DND-41 (cell line): Measurements from ENCODE around the gene KRT32.

Source experiments
- ATAC-seq: fragments of 200-7000 bp; cut with Tn5 transposase; 3 replicates; pipeline ENCODE4 v1.9.1; 2021; ENCODE audit warnings: low read depth; ENCODE audit not compliant: insufficient read depth
- DNase-seq: peaks from one replicate; pipeline ENCODE4 v3.0.0-alpha.2; 2020
- H2AFZ ChIP-seq: 2 replicates; pipeline ENCODE4 v1.6.0; 2012; ENCODE audit warnings: low read depth, low read length
- H3K27ac ChIP-seq: 2 replicates; pipeline ENCODE4 v1.5.1; 2012; ENCODE audit warnings: low read length, inconsistent platforms
- H3K27me3 ChIP-seq: fragments of 200-600 bp; sonication (generic); 2 replicates; pipeline ENCODE4 v1.6.0; 2012; ENCODE audit warnings: low read length, mild to moderate bottlenecking, inconsistent platforms; ENCODE audit not compliant: insufficient read depth, poor library complexity
- H3K36me3 ChIP-seq: 2 replicates; pipeline ENCODE4 v1.5.1; 2012; ENCODE audit warnings: low read length, inconsistent platforms; ENCODE audit not compliant: insufficient read depth
- H3K4me1 ChIP-seq: 2 replicates; pipeline ENCODE4 v1.5.1; 2012; ENCODE audit warnings: mild to moderate bottlenecking, low read length; ENCODE audit not compliant: insufficient read depth
- H3K4me2 ChIP-seq: 2 replicates; pipeline ENCODE4 v1.6.0; 2012; ENCODE audit warnings: mild to moderate bottlenecking, moderate library complexity, low read length, inconsistent platforms; ENCODE audit not compliant: insufficient read depth
- H3K4me3 ChIP-seq, 2 experiments: fragments of 200-600 bp in 1 of 2; shearing (Covaris generic) in 1 of 2; 2 replicates each; pipeline ENCODE4 v1.5.1; 2012 to 2016; ENCODE audit warnings: inconsistent platforms in 2 of 2, low read length in 2 of 2, mild to moderate bottlenecking in 2 of 2, low read depth in 1 of 2, moderate library complexity in 1 of 2
- H3K79me2 ChIP-seq: 2 replicates; pipeline ENCODE4 v1.6.0; 2012; ENCODE audit warnings: low read length, inconsistent platforms; ENCODE audit not compliant: insufficient read depth
- H3K9ac ChIP-seq: 2 replicates; pipeline ENCODE4 v1.6.0; 2012; ENCODE audit warnings: low read depth, mild to moderate bottlenecking, inconsistent platforms, low read length, moderate library complexity
- H3K9me3 ChIP-seq: 2 replicates; pipeline ENCODE4 v1.5.1; 2012; ENCODE audit warnings: low read length, moderate library complexity, mild to moderate bottlenecking, inconsistent platforms; ENCODE audit not compliant: insufficient read depth, severe bottlenecking
- H4K20me1 ChIP-seq: 2 replicates; pipeline ENCODE4 v1.6.0; 2012; ENCODE audit warnings: low read length; ENCODE audit not compliant: insufficient read depth
- EZH2 ChIP-seq: IDR thresholded peaks from 3 replicates; pipeline ENCODE4 v1.6.1; 2012; ENCODE audit warnings: borderline replicate concordance, low read depth, mild to moderate bottlenecking, moderate library complexity, low read length, inconsistent platforms; ENCODE audit not compliant: severe bottlenecking
- TF ChIP-seq, protein P1 (sequence below): IDR thresholded peaks from 2 replicates; pipeline ENCODE4 v1.5.1; 2012; ENCODE audit warnings: borderline replicate concordance, low read length, moderate library complexity, mild to moderate bottlenecking; ENCODE audit not compliant: poor library complexity, severe bottlenecking; ENCODE audit errors: extremely low read depth

Gene KRT32

DNA sequence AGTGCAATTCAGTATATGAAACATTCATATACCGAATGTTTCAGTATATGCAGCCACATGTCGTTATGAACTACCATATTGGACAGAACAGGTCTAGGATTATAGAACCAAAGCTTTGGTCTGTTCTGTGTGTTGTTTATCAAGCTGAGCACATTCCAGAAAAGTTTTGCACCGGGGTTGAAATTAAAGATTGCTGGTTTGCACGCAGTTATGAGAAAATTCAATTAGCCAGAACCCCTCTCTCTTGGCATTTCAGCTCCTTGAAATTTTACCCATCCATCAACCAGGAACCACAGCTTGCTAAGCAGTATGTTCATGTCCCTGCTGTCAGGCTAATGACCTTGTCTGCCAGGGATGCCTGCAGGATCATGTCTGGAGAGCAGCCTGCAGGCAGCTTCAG is 9.5 kb downstream of the KRT32 start:
- DNase-seq (no peak), ATAC-seq (no peak)
- no peak overlapping the region for H3K27ac ChIP-seq
- H3K27me3 ChIP-seq, result peaks cover 5% of the 10 kb centered on the region
- H3K4me3 ChIP-seq, result no peak overlapping the region
- no peaks in the 10 kb centered on the region for H3K9me3 ChIP-seq
- H4K20me1 ChIP-seq, result no peaks in the 10 kb centered on the region
- no peaks in the 10 kb centered on the region for H3K79me2 ChIP-seq
- H3K36me3 ChIP-seq, result no peaks in the 10 kb centered on the region
- TF ChIP-seq EZH2, result no peak
- TF ChIP-seq, protein P1, sequence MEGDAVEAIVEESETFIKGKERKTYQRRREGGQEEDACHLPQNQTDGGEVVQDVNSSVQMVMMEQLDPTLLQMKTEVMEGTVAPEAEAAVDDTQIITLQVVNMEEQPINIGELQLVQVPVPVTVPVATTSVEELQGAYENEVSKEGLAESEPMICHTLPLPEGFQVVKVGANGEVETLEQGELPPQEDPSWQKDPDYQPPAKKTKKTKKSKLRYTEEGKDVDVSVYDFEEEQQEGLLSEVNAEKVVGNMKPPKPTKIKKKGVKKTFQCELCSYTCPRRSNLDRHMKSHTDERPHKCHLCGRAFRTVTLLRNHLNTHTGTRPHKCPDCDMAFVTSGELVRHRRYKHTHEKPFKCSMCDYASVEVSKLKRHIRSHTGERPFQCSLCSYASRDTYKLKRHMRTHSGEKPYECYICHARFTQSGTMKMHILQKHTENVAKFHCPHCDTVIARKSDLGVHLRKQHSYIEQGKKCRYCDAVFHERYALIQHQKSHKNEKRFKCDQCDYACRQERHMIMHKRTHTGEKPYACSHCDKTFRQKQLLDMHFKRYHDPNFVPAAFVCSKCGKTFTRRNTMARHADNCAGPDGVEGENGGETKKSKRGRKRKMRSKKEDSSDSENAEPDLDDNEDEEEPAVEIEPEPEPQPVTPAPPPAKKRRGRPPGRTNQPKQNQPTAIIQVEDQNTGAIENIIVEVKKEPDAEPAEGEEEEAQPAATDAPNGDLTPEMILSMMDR, result no peak
- no peak overlapping the region for H2AFZ ChIP-seq
- no peak overlapping the region for H3K4me2 ChIP-seq
- H3K4me1 ChIP-seq, result no peaks in the 10 kb centered on the region
- no peak overlapping the region for H3K9ac ChIP-seq

DNA sequence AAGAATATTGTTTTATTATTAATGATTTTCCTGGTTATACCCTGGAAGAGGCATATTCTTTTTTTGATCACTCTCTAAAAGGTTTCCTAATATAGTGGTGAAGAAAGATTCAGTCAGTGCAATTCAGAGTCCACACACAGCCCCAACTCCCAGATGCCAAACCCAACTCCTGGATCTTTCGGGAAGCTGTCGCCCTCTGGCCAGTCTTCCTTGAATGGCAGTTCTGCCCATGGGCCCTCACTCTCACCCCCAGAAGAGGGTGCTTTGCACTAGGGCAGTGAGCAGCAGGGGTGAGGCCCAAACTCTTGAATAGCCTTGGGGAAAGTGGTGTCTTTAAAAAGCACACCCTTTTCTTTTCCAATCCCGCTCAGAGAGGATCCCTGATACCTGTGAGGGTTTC is 11.0 kb downstream of the KRT32 start:
- TF ChIP-seq, protein P1, result no peak
- TF ChIP-seq EZH2, result no peak
- no peak for DNase-seq
- H3K4me2 ChIP-seq, result no peak overlapping the region
- H3K4me1 ChIP-seq, result no peaks in the 10 kb centered on the region
- H2AFZ ChIP-seq, result no peak overlapping the region
- H4K20me1 ChIP-seq, result no peaks in the 10 kb centered on the region
- H3K27ac ChIP-seq, result no peak overlapping the region
- no peak overlapping the region for H3K9ac ChIP-seq
- H3K27me3 ChIP-seq, result peaks cover 5% of the 10 kb centered on the region
- no peaks in the 10 kb centered on the region for H3K9me3 ChIP-seq
- H3K79me2 ChIP-seq, result no peaks in the 10 kb centered on the region
- no peaks in the 10 kb centered on the region for H3K36me3 ChIP-seq
- ATAC-seq, result no peak
- no peak overlapping the region for H3K4me3 ChIP-seq

DNA sequence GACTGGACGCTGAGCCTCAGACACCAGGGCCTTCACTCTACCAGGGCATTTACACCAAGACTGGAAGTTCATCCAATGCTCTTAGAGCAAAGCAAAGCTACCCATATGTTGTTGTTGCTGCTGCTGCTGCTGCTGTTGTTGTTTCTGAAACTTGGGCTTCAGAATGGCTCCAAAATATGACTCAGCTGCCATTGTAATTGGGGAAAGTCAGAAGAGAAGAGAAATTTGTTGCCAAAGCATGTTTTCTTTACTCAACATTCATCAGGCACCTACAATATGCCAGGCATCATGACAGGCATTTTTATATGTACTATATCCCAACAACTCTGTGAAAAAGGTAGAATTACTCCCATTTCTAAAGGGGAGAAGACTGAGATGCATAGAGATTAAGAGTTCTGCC is 11.9 kb downstream of the KRT32 start:
- no peak for DNase-seq
- H3K9me3 ChIP-seq, result no peaks in the 10 kb centered on the region
- H4K20me1 ChIP-seq, result no peaks in the 10 kb centered on the region
- no peak overlapping the region for H3K4me2 ChIP-seq
- H3K79me2 ChIP-seq, result no peaks in the 10 kb centered on the region
- H3K27ac ChIP-seq, result no peak overlapping the region
- H3K4me1 ChIP-seq, result no peaks in the 10 kb centered on the region
- no peak for ATAC-seq
- no peak overlapping the region for H3K4me3 ChIP-seq
- no peak overlapping the region for H3K9ac ChIP-seq
- H3K27me3 ChIP-seq, result peaks cover 5% of the 10 kb centered on the region
- H2AFZ ChIP-seq, result no peak overlapping the region
- H3K36me3 ChIP-seq, result no peaks in the 10 kb centered on the region
- TF ChIP-seq, protein P1, result no peak
- no peak for TF ChIP-seq EZH2

DNA sequence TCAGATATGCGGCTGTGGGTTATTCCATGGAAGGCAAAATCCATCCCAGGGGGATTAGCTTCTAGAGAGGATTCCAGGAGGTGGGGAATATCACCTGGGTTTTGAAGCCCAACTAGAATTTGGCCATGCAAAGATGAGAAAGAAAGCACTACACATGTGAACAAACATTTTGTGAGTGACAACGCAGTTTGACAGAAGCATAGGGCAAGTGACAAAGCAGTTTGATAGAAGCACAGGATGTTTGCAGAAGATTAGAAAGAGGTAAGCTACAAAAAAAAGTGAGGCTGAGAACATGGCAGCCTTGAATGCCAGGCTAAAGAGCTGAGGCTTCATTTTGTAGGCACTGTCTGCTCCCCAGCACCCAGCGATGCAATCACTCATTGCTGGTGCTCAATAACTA is 14.1 kb downstream of the KRT32 start:
- Histone ChIP-seq H3K27ac (no peak overlapping the region), H3K4me2 (no peak overlapping the region), H3K4me1 (no peaks in the 10 kb centered on the region), H2AFZ (no peak overlapping the region), H4K20me1 (no peaks in the 10 kb centered on the region), H3K27me3 (peaks cover 11% of the 10 kb centered on the region), H3K9me3 (no peaks in the 10 kb centered on the region), H3K9ac (no peak overlapping the region), H3K36me3 (no peaks in the 10 kb centered on the region), H3K79me2 (no peaks in the 10 kb centered on the region), H3K4me3 (no peak overlapping the region)
- no peak for ATAC-seq
- TF ChIP-seq, protein P1, result no peak
- TF ChIP-seq EZH2, result no peak
- DNase-seq, result no peak
